Heart left ventricle (tissue), 16 donors: ENCODE results near the gene PPP2R2D. TPM values are rescaled to one million over a fixed set of nuclear protein-coding genes. Genes with fewer than 3 reads are reported as not detected.
"Not testable (repeated sequence)": the region's sequence is repeated elsewhere in the genome, so short reads cannot be mapped to it uniquely, and the experiment has no call there.

Experiments used
- ATAC-seq, 4 donors: fragments of 200-7000 bp; cut with Tn5 transposase; one replicate each; pipeline ENCODE4 v1.9.1; 2020 to 2022; ENCODE audit warnings: moderate library complexity in 4 of 4, mild to moderate bottlenecking in 3 of 4, moderate number of reproducible peaks in 1 of 4
- DNase-seq, 5 donors: peaks; one replicate each; pipeline ENCODE4 v3.0.0-alpha.2; 2020
- H3K27ac ChIP-seq, 12 donors: fragments of 200-600 bp; sonication (generic) in 4 of 12; one replicate each; pipeline versions ENCODE4 v1.5.0 to v1.8.0; 2016 to 2022; ENCODE audit warnings: mild to moderate bottlenecking in 2 of 12
- H3K27me3 ChIP-seq, 9 donors: fragments of 200-600 bp; sonication (generic) in 2 of 9; one replicate each; pipeline versions ENCODE4 v1.5.1 to v1.8.0; 2016 to 2022; ENCODE audit warnings: mild to moderate bottlenecking in 3 of 9
- H3K36me3 ChIP-seq, 9 donors: fragments of 200-600 bp; sonication (generic) in 2 of 9; one replicate each; pipeline versions ENCODE4 v1.5.0 to v1.8.0; 2018 to 2022; ENCODE audit warnings: mild to moderate bottlenecking in 2 of 9
- H3K4me1 ChIP-seq, 12 donors: fragments of 200-600 bp; sonication (generic) in 4 of 12; one replicate each; pipeline versions ENCODE4 v1.5.0 to v1.8.0; 2016 to 2022; ENCODE audit warnings: mild to moderate bottlenecking in 3 of 12
- H3K4me3 ChIP-seq, 12 donors: fragments of 200-600 bp; sonication (generic) in 4 of 12; one replicate each; pipeline versions ENCODE4 v1.5.0 to v1.8.0; 2017 to 2022; ENCODE audit warnings: mild to moderate bottlenecking in 9 of 12, moderate library complexity in 4 of 12
- H3K9me3 ChIP-seq, 12 donors: fragments of 200-600 bp; sonication (generic) in 4 of 12; one replicate each; pipeline versions ENCODE4 v1.5.0 to v1.8.0; 2016 to 2022; ENCODE audit warnings: mild to moderate bottlenecking in 1 of 12
- POLR2A ChIP-seq, 2 donors: fragments of 450-650 bp; IDR thresholded peaks; one replicate each; pipeline ENCODE4 v1.6.1; 2017; ENCODE audit warnings: antibody characterized with exemption in 2 of 2, mild to moderate bottlenecking in 2 of 2, moderate library complexity in 2 of 2
- WGBS, 4 donors: extraction: QIAGEN DNeasy Blood & Tissue Kit in 2 of 4; methylation state at CpG; one replicate each; pipeline versions ENCODE4 v1.1.5 to v1.1.7; 2013 to 2018; 5-methylcytosine and 5-hydroxymethylcytosine counted together
- intact Hi-C, 10 donors: fragments of 100-400 bp; cut with DNase I; formaldehyde crosslinking; loops; one replicate each; pipeline versions ENCODE4 v1.11.1 to v1.14.2; 2022
- polyA plus RNA-seq, 2 donors: library from polyadenylated mRNA; stranded (reverse); fragments of 200-250 nt; gene quantifications; one replicate each; pipeline ENCODE4 v1.2.3, GENCODE V29; 2013
- total RNA-seq, 9 donors: library from RNA; depleted of rRNA in 2 of 9; stranded (reverse); fragments of >200 nt in 2 of 9; fragmentation: NEBNext Ultra II Directional in 3 of 9; extraction: Animal tissue kit (Norgen Biotek cat#: 25700) in 3 of 9; gene quantifications; one replicate each; pipeline versions ENCODE4 v1.1.0 to v1.2.4, GENCODE V29; 2016 to 2023
- TF ChIP-seq, protein P1 (sequence below), 12 donors: fragments of 200-600 bp; sonication (generic) in 4 of 12; IDR thresholded peaks; one replicate each; pipeline versions ENCODE4 v1.5.0 to v1.8.0; 2018 to 2022; ENCODE audit warnings: antibody characterized with exemption in 12 of 12, mild to moderate bottlenecking in 5 of 12
- donor health status: ischemic (EF 13 %, LVEDD 7.1; RV severe dilation, severe dysfunction).
- donor health status: healthy with polysubstance abuse.
- donor health status: DM: no; HTN: yes; CAD: no.
- donor health status: DM: no; HTN: no; CAD: no.
- donor health status: ischemic (EF 25% LVEDD 6.9; RV normal size, moderate dysfunction).
- donor health status: ischemic (EF 25% LVEDD 5.7; RV mildly dilated, moderate dysfunction).
- donor health status: healthy.
- donor health status: DM: yes; HTN: yes; CAD: no.
- donor health status: ischemic (EF 35%, LVEDD 5.7; RV mildly dilated, moderate dysfunction).
- donor health status: nonischemic (EF 11% LVEDD 7.7; RV severe dilation, severe dysfunction).
- donor health status: DM: yes; HTN: yes; CAD: no.
- donor health status: PGD.
- donor health status: ischemic (EF 29% LVEDD 5.4; RV normal size, mild dysfunction).
- donor health status: nonischemic (EF 23%, LVEDD 6.1; RV moderate dilation, normal function).

The PPP2R2D gene
- total and polyA plus RNA-seq, 11 donors, result 29.4 to 43.4 (median 36.4) TPM

DNA sequence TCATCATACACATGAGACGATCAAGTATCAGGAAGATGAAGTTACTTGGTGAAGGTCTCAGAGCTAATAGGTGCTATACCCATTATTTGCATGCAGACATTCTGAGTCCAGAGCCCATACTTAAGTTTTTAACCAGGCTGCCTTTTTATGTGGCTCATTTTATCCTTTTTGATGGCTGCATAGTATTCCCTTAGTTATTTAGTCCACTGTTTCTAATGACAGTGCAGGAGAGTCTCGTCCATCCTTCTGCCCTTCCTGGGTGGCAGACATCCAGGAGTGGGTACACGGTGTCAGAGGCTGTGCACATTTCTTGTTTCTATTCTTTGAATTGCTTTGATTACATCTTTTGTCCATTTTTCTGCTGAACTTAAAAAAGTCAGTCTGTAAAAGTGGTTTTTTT, 11.8 kb downstream of the PPP2R2D start:
- Histone ChIP-seq H3K9me3 (no peaks in the 10 kb centered on the region), H3K36me3 (peaks cover 0 to 40% (median 11%) of the 10 kb centered on the region in 9 donors), H3K27me3 (no peaks in the 10 kb centered on the region), H3K4me3 (no peak overlapping the region), H3K4me1 (peaks cover 0 to 72% (median 37%) of the 10 kb centered on the region in 12 donors), H3K27ac (no peak overlapping the region)
- ATAC-seq (no peak), DNase-seq (no peak)
- 92 to 99% (median 97%) methylated on average over 3 of the region's 3 CpGs for WGBS, 4 donors
- intact Hi-C loops, result loop anchor here in 1 of 10 donors (5.0 kb wide), 1 partner anchor 70 kb away; the partner anchor contains the start of gene BNIP3
- no peak for TF ChIP-seq POLR2A (IDR thresholded peaks at IDR 0.05)
- TF ChIP-seq, protein P1, sequence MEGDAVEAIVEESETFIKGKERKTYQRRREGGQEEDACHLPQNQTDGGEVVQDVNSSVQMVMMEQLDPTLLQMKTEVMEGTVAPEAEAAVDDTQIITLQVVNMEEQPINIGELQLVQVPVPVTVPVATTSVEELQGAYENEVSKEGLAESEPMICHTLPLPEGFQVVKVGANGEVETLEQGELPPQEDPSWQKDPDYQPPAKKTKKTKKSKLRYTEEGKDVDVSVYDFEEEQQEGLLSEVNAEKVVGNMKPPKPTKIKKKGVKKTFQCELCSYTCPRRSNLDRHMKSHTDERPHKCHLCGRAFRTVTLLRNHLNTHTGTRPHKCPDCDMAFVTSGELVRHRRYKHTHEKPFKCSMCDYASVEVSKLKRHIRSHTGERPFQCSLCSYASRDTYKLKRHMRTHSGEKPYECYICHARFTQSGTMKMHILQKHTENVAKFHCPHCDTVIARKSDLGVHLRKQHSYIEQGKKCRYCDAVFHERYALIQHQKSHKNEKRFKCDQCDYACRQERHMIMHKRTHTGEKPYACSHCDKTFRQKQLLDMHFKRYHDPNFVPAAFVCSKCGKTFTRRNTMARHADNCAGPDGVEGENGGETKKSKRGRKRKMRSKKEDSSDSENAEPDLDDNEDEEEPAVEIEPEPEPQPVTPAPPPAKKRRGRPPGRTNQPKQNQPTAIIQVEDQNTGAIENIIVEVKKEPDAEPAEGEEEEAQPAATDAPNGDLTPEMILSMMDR (IDR thresholded peaks at IDR 0.05), result no peak

DNA sequence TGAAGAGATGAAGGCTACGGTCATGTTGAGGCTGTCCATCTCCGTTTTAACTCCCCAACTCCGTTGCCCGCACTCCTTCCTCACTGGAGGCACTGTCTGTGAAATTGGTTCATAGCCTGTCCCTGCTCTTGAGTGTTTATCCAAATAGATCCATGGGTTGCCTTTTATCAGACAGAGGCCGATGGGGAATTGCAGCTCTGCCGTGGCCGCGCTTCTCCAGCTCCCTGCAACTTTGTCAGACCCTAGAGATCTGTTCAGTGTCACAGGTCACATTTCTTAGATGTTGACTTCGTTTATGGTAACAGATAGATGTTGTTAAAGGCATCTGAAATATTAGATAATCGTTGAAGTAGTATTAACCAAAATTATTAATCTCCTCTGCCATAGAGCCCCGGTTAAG, 14.7 kb downstream of the PPP2R2D start:
- peaks cover 0 to 55% (median 18%) of the 10 kb centered on the region in 12 donors for H3K4me1 ChIP-seq
- H3K27ac ChIP-seq, result no peak overlapping the region
- DNase-seq, result no peak
- no peak overlapping the region for H3K4me3 ChIP-seq
- intact Hi-C loops, result no loop called here
- no peak for TF ChIP-seq POLR2A (IDR thresholded peaks at IDR 0.05)
- H3K27me3 ChIP-seq, result no peaks in the 10 kb centered on the region
- H3K36me3 ChIP-seq, result peaks cover 0 to 16% (median 3%) of the 10 kb centered on the region in 9 donors
- peak in 1 of 4 donors; percentile 24 for ATAC-seq
- WGBS, 4 donors, result 60 to 64% (median 61%) methylated on average over 11 of the region's 11 CpGs
- H3K9me3 ChIP-seq, result no peaks in the 10 kb centered on the region

DNA sequence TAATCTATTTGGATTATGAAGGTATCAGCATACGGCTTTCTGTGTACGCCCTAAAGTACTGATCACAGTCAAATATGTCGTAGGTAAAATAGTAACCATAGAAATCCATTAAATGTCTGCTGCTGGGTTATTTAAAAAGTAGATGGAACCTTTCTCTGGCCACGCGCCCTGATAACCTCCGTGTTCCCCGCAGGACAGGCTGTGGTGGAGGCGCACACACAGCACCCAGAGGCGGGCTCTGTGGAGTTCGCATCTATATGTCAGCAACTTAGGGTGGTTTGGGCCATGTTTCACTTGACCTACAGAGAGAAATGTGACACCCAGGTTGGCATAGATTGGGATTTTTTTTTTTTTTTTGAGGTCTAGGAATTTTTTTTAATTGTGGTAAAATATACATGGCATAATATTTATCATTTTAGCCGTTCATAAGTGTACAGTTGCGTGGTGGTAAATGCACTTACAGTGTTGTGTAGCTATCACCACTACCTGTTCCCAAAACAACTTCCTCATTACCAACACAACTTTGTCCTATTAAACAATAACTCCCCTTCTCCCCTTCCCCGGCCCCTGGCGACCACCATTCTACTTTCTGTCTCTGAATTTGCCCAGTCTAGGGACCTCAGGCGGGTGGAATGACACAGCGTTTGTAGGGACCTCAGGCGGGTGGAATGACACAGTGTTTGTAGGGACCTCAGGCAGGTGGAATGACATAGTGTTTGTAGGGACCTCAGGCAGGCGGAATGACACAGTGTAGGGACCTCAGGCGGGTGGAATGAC, 15.4 kb downstream of the PPP2R2D start:
- no peaks in the 10 kb centered on the region for H3K27me3 ChIP-seq
- DNase-seq (no peak), ATAC-seq (no peak)
- no peak for TF ChIP-seq POLR2A (IDR thresholded peaks at IDR 0.05)
- TF ChIP-seq, protein P1 (IDR thresholded peaks at IDR 0.05), result no peak
- no peak overlapping the region for H3K27ac ChIP-seq
- H3K4me3 ChIP-seq, result no peak overlapping the region
- H3K4me1 ChIP-seq, result peaks cover 0 to 55% (median 13%) of the 10 kb centered on the region in 12 donors
- no peaks in the 10 kb centered on the region for H3K9me3 ChIP-seq
- intact Hi-C loops, result no loop called here
- H3K36me3 ChIP-seq, result peaks cover 0 to 16% (median 3%) of the 10 kb centered on the region in 9 donors
- 91 to 96% (median 92%) methylated on average over 19 of the region's 19 CpGs for WGBS, 4 donors

DNA sequence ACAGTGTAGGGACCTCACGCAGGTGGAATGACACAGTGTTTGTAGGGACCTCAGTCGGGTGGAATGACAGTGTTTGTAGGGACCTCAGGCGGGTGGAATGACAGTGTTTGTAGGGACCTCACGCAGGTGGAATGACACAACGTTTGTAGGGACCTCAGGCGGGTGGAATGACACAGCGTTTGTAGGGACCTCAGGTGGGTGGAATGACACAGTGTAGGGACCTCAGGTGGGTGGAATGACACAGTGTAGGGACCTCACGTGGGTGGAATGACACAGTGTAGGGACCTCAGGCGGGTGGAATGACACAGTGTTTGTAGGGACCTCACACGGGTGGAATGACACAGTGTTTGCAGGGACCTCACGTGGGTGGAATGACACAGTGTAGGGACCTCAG, 16.0 kb downstream of the PPP2R2D start:
- not testable (repeated sequence) for H3K9me3 ChIP-seq, ATAC-seq

DNA sequence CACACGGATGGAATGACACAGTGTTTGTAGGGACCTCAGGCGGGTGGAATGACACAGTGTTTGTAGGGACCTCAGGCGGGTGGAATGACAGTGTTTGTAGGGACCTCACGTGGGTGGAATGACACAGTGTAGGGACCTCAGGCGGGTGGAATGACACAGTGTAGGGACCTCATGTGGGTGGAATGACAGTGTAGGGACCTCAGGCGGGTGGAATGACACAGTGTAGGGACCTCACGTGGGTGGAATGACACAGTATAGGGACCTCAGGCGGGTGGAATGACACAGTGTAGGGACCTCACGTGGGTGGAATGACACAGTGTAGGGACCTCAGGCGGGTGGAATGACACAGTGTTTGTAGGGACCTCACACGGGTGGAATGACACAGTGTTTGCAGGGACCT, 16.7 kb downstream of the PPP2R2D start:
- 90 to 98% (median 96%) methylated on average over 10 to 11 of the region's 11 CpGs for WGBS, 4 donors
- ATAC-seq, H3K27me3 ChIP-seq, intact Hi-C loops, H3K4me3 ChIP-seq, DNase-seq, H3K9me3 ChIP-seq, H3K27ac ChIP-seq: not testable (repeated sequence)
- H3K36me3 ChIP-seq, result peaks cover 0 to 12% (median under 1%) of the 10 kb centered on the region in 9 donors
- peaks cover 0 to 51% (median 8%) of the 10 kb centered on the region in 12 donors for H3K4me1 ChIP-seq

More for the DNA sequence above, 16.0 kb downstream of the PPP2R2D start:
- DNase-seq, H3K27ac ChIP-seq, H3K4me3 ChIP-seq, intact Hi-C loops, H3K27me3 ChIP-seq: not testable (repeated sequence)
- 88 to 94% (median 91%) methylated on average over 10 to 11 of the region's 11 CpGs for WGBS, 4 donors
- peaks cover 0 to 13% (median 3%) of the 10 kb centered on the region in 9 donors for H3K36me3 ChIP-seq
- H3K4me1 ChIP-seq, result peaks cover 0 to 55% (median 9%) of the 10 kb centered on the region in 12 donors

DNA sequence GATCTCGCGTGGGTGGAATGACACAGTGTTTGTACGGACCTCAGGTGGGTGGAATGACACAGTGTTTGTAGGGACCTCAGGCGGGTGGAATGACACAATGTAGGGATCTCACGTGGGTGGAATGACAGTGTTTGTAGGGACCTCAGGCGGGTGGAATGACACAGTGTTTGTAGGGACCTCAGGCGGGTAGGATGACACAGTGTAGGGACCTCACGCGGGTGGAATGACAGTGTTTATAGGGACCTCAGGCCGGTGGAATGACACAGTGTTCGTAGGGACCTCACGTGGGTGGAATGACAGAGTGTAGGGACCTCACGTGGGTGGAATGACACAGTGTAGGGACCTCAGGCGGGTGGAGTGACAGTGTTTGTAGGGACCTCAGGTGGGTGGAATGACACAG, 18.7 kb downstream of the PPP2R2D start:
- H3K4me1 ChIP-seq, result peaks cover 0 to 54% (median 12%) of the 10 kb centered on the region in 12 donors
- 94 to 96% (median 95%) methylated on average over 14 of the region's 14 CpGs for WGBS, 4 donors
- not testable (repeated sequence) for ATAC-seq

More for the DNA sequence above, 18.7 kb downstream of the PPP2R2D start:
- H3K27me3 ChIP-seq, H3K27ac ChIP-seq, H3K9me3 ChIP-seq, H3K4me3 ChIP-seq, intact Hi-C loops, DNase-seq, H3K36me3 ChIP-seq: not testable (repeated sequence)
